Esophagus (tissue), 2 donors: ENCODE results near the gene FRMPD2. TPM values are rescaled to one million over a fixed set of nuclear protein-coding genes. Genes with fewer than 3 reads are reported as not detected.
"Not testable (repeated sequence)": the region's sequence is repeated elsewhere in the genome, so short reads cannot be mapped to it uniquely, and the experiment has no call there.

Source experiments
- H3K27ac ChIP-seq, 2 donors: one replicate each; pipeline ENCODE4 v1.5.1; 2013; ENCODE audit warnings: low read depth in 2 of 2, mild to moderate bottlenecking in 2 of 2, inconsistent platforms in 1 of 2, low read length in 1 of 2, moderate library complexity in 1 of 2
- H3K27me3 ChIP-seq, 2 donors: one replicate each; pipeline ENCODE4 v1.6.1; 2013; ENCODE audit warnings: low read length in 2 of 2, control low read depth in 1 of 2, mild to moderate bottlenecking in 1 of 2; ENCODE audit not compliant: insufficient read depth in 2 of 2, control insufficient read depth in 1 of 2
- H3K36me3 ChIP-seq, 2 donors: one replicate each; pipeline ENCODE4 v1.6.1; 2013; ENCODE audit warnings: low read length in 1 of 2; ENCODE audit not compliant: control insufficient read depth in 2 of 2, insufficient read depth in 2 of 2
- H3K4me1 ChIP-seq, 2 donors: one replicate each; pipeline ENCODE4 v1.6.1; 2013; ENCODE audit warnings: low read length in 1 of 2; ENCODE audit not compliant: control insufficient read depth in 2 of 2, insufficient read depth in 2 of 2
- H3K4me3 ChIP-seq, 2 donors: one replicate each; pipeline ENCODE4 v1.5.1; 2013; ENCODE audit warnings: low read length in 2 of 2, mild to moderate bottlenecking in 2 of 2, low read depth in 1 of 2, moderate library complexity in 1 of 2
- H3K9me3 ChIP-seq, 2 donors: one replicate each; pipeline ENCODE4 v1.6.1; 2013; ENCODE audit warnings: mild to moderate bottlenecking in 2 of 2, low read depth in 1 of 2, low read length in 1 of 2, moderate library complexity in 1 of 2; ENCODE audit not compliant: control insufficient read depth in 2 of 2, insufficient read depth in 1 of 2
- WGBS, 2 donors: extraction: QIAGEN DNeasy Blood & Tissue Kit; methylation state at CpG; one replicate each; pipeline ENCODE4 v1.1.7; 2013; 5-methylcytosine and 5-hydroxymethylcytosine counted together
- polyA plus RNA-seq, 2 donors: library from polyadenylated mRNA; stranded (reverse); fragments of 200-250 nt; gene quantifications; one replicate each; pipeline ENCODE4 v1.2.3, GENCODE V29; 2013
- donor health status: healthy with polysubstance abuse.
- donor health status: Bipolar disorder and iron deficiency.

FRMPD2 gene
- polyA plus RNA-seq, 2 donors, result 0.02 to 0.06 TPM

GRCh38 chr10:48184224-48184623 lies 90.3 kb downstream of the FRMPD2 start:
- H3K4me1 ChIP-seq, result peaks cover 0 to 2% of the 10 kb centered on the region in 2 donors
- H3K36me3 ChIP-seq, result no peaks in the 10 kb centered on the region
- WGBS, 2 donors, result 67 to 72% methylated on average over 4 of the region's 4 CpGs

GRCh38 chr10:48172715-48173114 lies 101.8 kb downstream of the FRMPD2 start:
- not testable (repeated sequence) for H3K36me3 ChIP-seq, H3K27ac ChIP-seq
- WGBS, 2 donors, result 34 to 47% methylated on average over 5 of the region's 5 CpGs

More at GRCh38 chr10:48184224-48184623, 90.3 kb downstream of the FRMPD2 start:
- no peaks in the 10 kb centered on the region for H3K27me3 ChIP-seq
- no peaks in the 10 kb centered on the region for H3K9me3 ChIP-seq
- no peak overlapping the region for H3K4me3 ChIP-seq
- H3K27ac ChIP-seq, result no peak overlapping the region

GRCh38 chr10:48160670-48161069 lies 113.8 kb downstream of the FRMPD2 start:
- not testable (repeated sequence) for H3K27me3 ChIP-seq, H3K36me3 ChIP-seq, H3K27ac ChIP-seq, H3K4me3 ChIP-seq, H3K4me1 ChIP-seq, H3K9me3 ChIP-seq
- WGBS, 2 donors, result 17 to 20% methylated on average over 2 to 3 of the region's 5 CpGs

More at GRCh38 chr10:48172715-48173114, 101.8 kb downstream of the FRMPD2 start:
- not testable (repeated sequence) for H3K4me3 ChIP-seq, H3K27me3 ChIP-seq, H3K9me3 ChIP-seq, H3K4me1 ChIP-seq

- not testable (repeated sequence) for H3K27me3 ChIP-seq
Observed at GRCh38 chr10:48160163-48160562, 114.3 kb downstream of the FRMPD2 start.

GRCh38 chr10:48154211-48155140 lies 120.0 kb downstream of the FRMPD2 start:
- not testable (repeated sequence) for H3K9me3 ChIP-seq, H3K27me3 ChIP-seq, H3K4me3 ChIP-seq, H3K27ac ChIP-seq, H3K36me3 ChIP-seq, H3K4me1 ChIP-seq
- 52 to 60% methylated on average over 6 of the region's 6 CpGs for WGBS, 2 donors

More at GRCh38 chr10:48160163-48160562, 114.3 kb downstream of the FRMPD2 start:
- H3K4me3 ChIP-seq, H3K9me3 ChIP-seq, H3K4me1 ChIP-seq, H3K27ac ChIP-seq, H3K36me3 ChIP-seq: not testable (repeated sequence)
- WGBS, 2 donors, result 79 to 87% methylated on average over 4 to 6 of the region's 6 CpGs

GRCh38 chr10:48147643-48148042 lies 126.9 kb downstream of the FRMPD2 start:
- not testable (repeated sequence) for H3K27me3 ChIP-seq, H3K4me1 ChIP-seq, H3K9me3 ChIP-seq, H3K4me3 ChIP-seq, H3K36me3 ChIP-seq, H3K27ac ChIP-seq
- 79 to 100% methylated on average over 1 of the region's 3 CpGs for WGBS, 2 donors

GRCh38 chr10:48143721-48144642 lies 130.5 kb downstream of the FRMPD2 start:
- H3K4me1 ChIP-seq, H3K27me3 ChIP-seq, H3K27ac ChIP-seq, H3K4me3 ChIP-seq, H3K9me3 ChIP-seq, H3K36me3 ChIP-seq: not testable (repeated sequence)
- no CpG with 5 or more reads among the region's 10 CpGs for WGBS, 2 donors

GRCh38 chr10:48140949-48141348 lies 133.5 kb downstream of the FRMPD2 start:
- H3K4me3 ChIP-seq, H3K36me3 ChIP-seq, H3K27ac ChIP-seq, H3K27me3 ChIP-seq, H3K9me3 ChIP-seq, H3K4me1 ChIP-seq: not testable (repeated sequence)
- WGBS, 2 donors, result 75 to 84% methylated on average over 1 to 2 of the region's 3 CpGs

GRCh38 chr10:48139953-48140850 lies 134.3 kb downstream of the FRMPD2 start:
- H3K4me3 ChIP-seq, H3K36me3 ChIP-seq, H3K9me3 ChIP-seq, H3K4me1 ChIP-seq, H3K27ac ChIP-seq, H3K27me3 ChIP-seq: not testable (repeated sequence)
- WGBS, 2 donors, result 33 to 55% methylated on average over 13 to 23 of the region's 53 CpGs
